GM23248 (cell line): ENCODE measurements around the gene RETREG1. TPM values are rescaled to one million over a fixed set of nuclear protein-coding genes. Genes with fewer than 3 reads are reported as not detected.

Experiments
- DNase-seq: peaks from one replicate; pipeline ENCODE4 v3.0.0-alpha.2; 2015
- H2AFZ ChIP-seq: fragments of 200-600 bp; sonication (generic); 2 replicates; pipeline ENCODE4 v1.6.1; 2016; ENCODE audit warnings: antibody characterized with exemption
- H3F3A ChIP-seq: fragments of 200-600 bp; sonication (generic); 2 replicates; pipeline ENCODE4 v1.6.1; 2016; ENCODE audit warnings: mild to moderate bottlenecking, antibody characterized with exemption, mixed run types; ENCODE audit not compliant: insufficient read depth
- H3K27ac ChIP-seq: fragments of 200-600 bp; sonication (generic); 2 replicates; pipeline ENCODE4 v1.5.1; 2016; ENCODE audit warnings: mild to moderate bottlenecking
- H3K27me3 ChIP-seq: fragments of 200-600 bp; sonication (generic); replicated peaks from 2 replicates; pipeline ENCODE4 v1.6.1; 2016; ENCODE audit warnings: mild to moderate bottlenecking; ENCODE audit not compliant: insufficient read depth
- H3K36me3 ChIP-seq: fragments of 200-600 bp; sonication (generic); 2 replicates; pipeline ENCODE4 v1.6.1; 2016; ENCODE audit warnings: low read depth, mild to moderate bottlenecking
- H3K4me1 ChIP-seq: fragments of 200-600 bp; sonication (generic); 2 replicates; pipeline ENCODE4 v1.6.1; 2016; ENCODE audit warnings: mild to moderate bottlenecking; ENCODE audit not compliant: insufficient read depth
- H3K4me2 ChIP-seq: fragments of 200-600 bp; sonication (generic); one replicate; pipeline ENCODE4 v1.6.1; 2016; ENCODE audit warnings: mild to moderate bottlenecking; ENCODE audit not compliant: unreplicated experiment
- H3K4me3 ChIP-seq: fragments of 200-600 bp; sonication (generic); 2 replicates; pipeline ENCODE4 v1.5.1; 2016; ENCODE audit warnings: mild to moderate bottlenecking
- H3K79me2 ChIP-seq: fragments of 200-600 bp; sonication (generic); 2 replicates; pipeline ENCODE4 v1.6.1; 2016; ENCODE audit warnings: mild to moderate bottlenecking; ENCODE audit not compliant: insufficient read depth
- H3K9ac ChIP-seq: fragments of 200-600 bp; sonication (generic); 2 replicates; pipeline ENCODE4 v1.6.1; 2016; ENCODE audit warnings: mild to moderate bottlenecking
- H3K9me2 ChIP-seq: fragments of 200-600 bp; sonication (generic); 2 replicates; pipeline ENCODE4 v1.6.1; 2016; ENCODE audit warnings: mixed run types, mild to moderate bottlenecking, moderate library complexity; ENCODE audit not compliant: insufficient read depth
- H3K9me3 ChIP-seq: fragments of 200-600 bp; sonication (generic); one replicate; pipeline ENCODE4 v1.6.1; 2017; ENCODE audit warnings: low read depth
- H4K20me1 ChIP-seq: fragments of 200-600 bp; sonication (generic); 2 replicates; pipeline ENCODE4 v1.6.0; 2016; ENCODE audit not compliant: insufficient read depth
- EZH2 ChIP-seq: fragments of 200-600 bp; sonication (generic); IDR thresholded peaks from 2 replicates; pipeline ENCODE4 v1.6.1; 2018; ENCODE audit warnings: antibody characterized with exemption, mild to moderate bottlenecking; ENCODE audit not compliant: insufficient read depth, poor library complexity, severe bottlenecking
- EZH2phosphoT487 ChIP-seq: fragments of 200-600 bp; sonication (generic); IDR thresholded peaks from 2 replicates; pipeline ENCODE4 v1.6.1; 2018; ENCODE audit warnings: antibody characterized with exemption, moderate library complexity, mild to moderate bottlenecking, low read depth; ENCODE audit not compliant: insufficient read depth
- WGBS, 2 experiments: methylation state at CpG; one replicate each; pipeline ENCODE4 v1.1.6; 2015 to 2017; ENCODE audit warnings: low lambda C conversion rate in 2 of 2, low coverage in 1 of 2; ENCODE audit errors: missing lambda C conversion rate in 2 of 2; 5-methylcytosine and 5-hydroxymethylcytosine counted together
- in situ Hi-C: fragments of 300-500 bp; cut with MboI; formaldehyde crosslinking; loops from 2 replicates; pipeline ENCODE4 v1.15.0; 2020
- polyA plus RNA-seq: library from polyadenylated mRNA; unstranded; fragments of >200 nt; fragmentation: Nextera tagmentation; extraction: Ambion mirVana; gene quantifications from 2 replicates; pipeline ENCODE4 v1.2.1, GENCODE V29; 2016
- total RNA-seq: library from RNA; depleted of rRNA; stranded (reverse); fragments of >200 nt; shearing (Covaris generic); gene quantifications from 2 replicates; pipeline ENCODE4 v1.2.3, GENCODE V29; 2014

Gene RETREG1
- total and polyA plus RNA-seq, 2 experiments from 2014 or later = 0.22 to 1.1 TPM

DNA sequence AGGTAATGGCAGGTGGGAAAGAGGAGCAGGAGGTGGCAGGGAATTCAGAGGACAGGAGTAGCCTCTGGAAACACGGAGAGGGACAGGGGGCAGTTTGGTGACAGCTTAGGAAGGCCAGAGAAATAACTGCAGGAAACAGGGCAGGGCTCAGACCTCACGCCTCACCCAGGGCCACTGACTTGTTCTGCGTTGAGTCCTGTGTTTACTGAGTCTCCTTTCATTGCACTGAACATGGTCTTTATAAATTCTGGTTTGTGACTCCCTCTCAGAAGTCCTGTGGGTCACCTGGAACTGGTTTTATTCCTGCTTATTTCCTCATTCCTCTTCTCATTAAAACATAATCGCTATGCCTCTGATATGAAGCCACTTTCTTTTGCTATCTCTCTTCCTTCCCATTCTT is 96.0 kb downstream of the RETREG1 start:
- Histone ChIP-seq H3K4me1 (0 out of 2 replicates have a peak, but pooled peaks cover 6% of the 10 kb centered on the region), H3K9me3 (no peaks in the 10 kb centered on the region), H3F3A (no peaks in the 10 kb centered on the region), H3K9ac (no peak overlapping the region), H4K20me1 (no peaks in the 10 kb centered on the region), H3K4me3 (no peak overlapping the region), H2AFZ (no peak overlapping the region), H3K27me3 (no peaks in the 10 kb centered on the region; the same call in 1 of the 2 replicates), H3K36me3 (no peaks in the 10 kb centered on the region), H3K79me2 (no peaks in the 10 kb centered on the region), H3K9me2 (no peaks in the 10 kb centered on the region), H3K4me2 (no peak overlapping the region), H3K27ac (no peak overlapping the region)
- no peak for DNase-seq
- no peak for TF ChIP-seq EZH2phosphoT487
- TF ChIP-seq EZH2 = no peak
- 72 to 78% methylated on average over 4 of the region's 4 CpGs for WGBS, 2 experiments
- in situ Hi-C loops = no loop called here

DNA sequence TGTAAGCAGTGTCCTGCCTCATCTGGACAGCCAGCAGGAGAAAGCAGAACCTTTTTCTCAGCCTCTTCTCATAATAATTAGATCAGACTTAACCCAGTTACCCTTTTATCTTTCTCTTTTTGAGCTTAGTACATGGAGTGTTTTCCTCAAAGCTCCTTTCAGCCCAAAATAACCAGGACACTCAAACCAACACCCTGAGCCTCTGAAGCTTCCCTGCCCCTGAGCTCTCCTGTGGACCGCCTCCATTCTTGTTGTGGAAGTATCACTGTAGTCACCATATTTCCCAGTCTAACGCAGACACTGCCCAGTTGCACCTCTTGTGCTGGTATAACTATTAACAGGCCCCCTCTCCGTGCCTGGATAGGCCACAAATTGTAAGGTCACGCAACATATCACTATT is 97.4 kb downstream of the RETREG1 start:
- DNase-seq = no peak
- no peaks in the 10 kb centered on the region for H3F3A ChIP-seq
- H3K27ac ChIP-seq = no peak overlapping the region
- H3K9me3 ChIP-seq = no peaks in the 10 kb centered on the region
- TF ChIP-seq EZH2phosphoT487 = no peak
- TF ChIP-seq EZH2 = no peak
- H3K9me2 ChIP-seq = no peaks in the 10 kb centered on the region
- no peak overlapping the region for H3K9ac ChIP-seq
- in situ Hi-C loops = no loop called here
- H4K20me1 ChIP-seq = no peaks in the 10 kb centered on the region
- 72 to 77% methylated on average over 4 of the region's 4 CpGs for WGBS, 2 experiments
- H3K4me2 ChIP-seq = no peak overlapping the region
- no peak overlapping the region for H2AFZ ChIP-seq
- H3K36me3 ChIP-seq = no peaks in the 10 kb centered on the region
- no peaks in the 10 kb centered on the region for H3K79me2 ChIP-seq
- H3K4me3 ChIP-seq = no peak overlapping the region
- 0 out of 2 replicates have a peak, but pooled peaks cover 6% of the 10 kb centered on the region for H3K4me1 ChIP-seq
- no peaks in the 10 kb centered on the region; the same call in 1 of the 2 replicates for H3K27me3 ChIP-seq

DNA sequence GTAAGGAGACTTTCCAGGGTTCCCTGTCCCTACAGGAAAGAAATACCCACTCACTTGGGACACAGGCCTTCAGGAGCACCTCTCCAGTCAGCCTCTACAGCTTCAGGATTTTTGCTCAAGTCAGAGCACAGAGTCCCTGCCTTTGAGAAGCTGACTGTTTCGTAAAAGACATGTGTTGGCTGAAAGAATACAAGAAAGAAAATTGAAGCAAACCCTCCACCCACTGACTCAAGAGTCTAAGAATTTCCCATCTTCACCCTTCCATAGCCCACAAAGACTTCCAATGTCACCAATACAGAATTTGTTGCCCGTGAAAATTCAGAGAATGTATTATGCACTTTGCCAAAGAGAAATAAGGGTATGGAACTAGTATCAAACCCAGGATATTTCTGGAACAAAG is 98.2 kb downstream of the RETREG1 start:
- no peak for TF ChIP-seq EZH2
- no peak for TF ChIP-seq EZH2phosphoT487
- no peaks in the 10 kb centered on the region; the same call in 1 of the 2 replicates for H3K27me3 ChIP-seq
- in situ Hi-C loops = no loop called here
- peak overlapping the region; percentile 25 for H3K4me2 ChIP-seq
- no peaks in the 10 kb centered on the region for H4K20me1 ChIP-seq
- no peaks in the 10 kb centered on the region for H3F3A ChIP-seq
- no peaks in the 10 kb centered on the region for H3K9me3 ChIP-seq
- H3K9ac ChIP-seq = no peak overlapping the region
- H3K79me2 ChIP-seq = no peaks in the 10 kb centered on the region
- peak overlapping the region; percentile 36; the same call in 1 of the 2 replicates for H2AFZ ChIP-seq
- 9 to 21% methylated on average over 2 of the region's 2 CpGs for WGBS, 2 experiments
- no peaks in the 10 kb centered on the region for H3K9me2 ChIP-seq
- H3K4me1 ChIP-seq = 0 out of 2 replicates have a peak, but pooled peaks cover 6% of the 10 kb centered on the region
- no peaks in the 10 kb centered on the region for H3K36me3 ChIP-seq
- peak; percentile 53 for DNase-seq
- H3K27ac ChIP-seq = peak overlapping the region; percentile 4; the same call in 1 of the 2 replicates
- no peak overlapping the region for H3K4me3 ChIP-seq

DNA sequence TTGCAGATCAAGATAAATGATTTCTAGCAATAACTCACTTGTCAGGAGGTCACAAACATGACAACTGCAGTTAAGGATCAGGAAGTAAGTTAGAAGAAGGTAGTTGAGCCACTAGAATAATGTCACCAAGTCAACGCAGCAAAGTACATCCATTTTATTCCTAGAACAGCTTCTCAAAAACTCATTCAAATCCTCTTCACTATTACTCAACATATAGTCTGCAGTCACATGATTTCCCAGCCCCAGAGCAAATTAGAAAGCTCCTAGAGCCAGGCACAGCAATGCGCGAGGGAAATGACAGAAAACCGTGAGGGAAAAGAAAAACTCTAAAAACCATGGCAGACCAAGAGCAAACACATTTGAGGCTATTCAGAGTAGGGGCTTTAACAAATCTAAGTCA is 101.3 kb downstream of the RETREG1 start:
- Histone ChIP-seq H4K20me1 (no peaks in the 10 kb centered on the region), H3K79me2 (no peaks in the 10 kb centered on the region), H3K9me3 (no peaks in the 10 kb centered on the region), H3K9me2 (no peaks in the 10 kb centered on the region), H3K27ac (no peak overlapping the region), H3F3A (no peaks in the 10 kb centered on the region), H3K4me1 (0 out of 2 replicates have a peak, but pooled peaks cover 6% of the 10 kb centered on the region), H3K9ac (no peak overlapping the region), H3K4me3 (no peak overlapping the region), H3K36me3 (no peaks in the 10 kb centered on the region), H3K4me2 (no peak overlapping the region), H2AFZ (no peak overlapping the region), H3K27me3 (no peaks in the 10 kb centered on the region)
- no peak for DNase-seq
- no peak for TF ChIP-seq EZH2phosphoT487
- TF ChIP-seq EZH2 = no peak
- 84 to 86% methylated on average over 4 of the region's 4 CpGs for WGBS, 2 experiments
- in situ Hi-C loops = no loop called here

DNA sequence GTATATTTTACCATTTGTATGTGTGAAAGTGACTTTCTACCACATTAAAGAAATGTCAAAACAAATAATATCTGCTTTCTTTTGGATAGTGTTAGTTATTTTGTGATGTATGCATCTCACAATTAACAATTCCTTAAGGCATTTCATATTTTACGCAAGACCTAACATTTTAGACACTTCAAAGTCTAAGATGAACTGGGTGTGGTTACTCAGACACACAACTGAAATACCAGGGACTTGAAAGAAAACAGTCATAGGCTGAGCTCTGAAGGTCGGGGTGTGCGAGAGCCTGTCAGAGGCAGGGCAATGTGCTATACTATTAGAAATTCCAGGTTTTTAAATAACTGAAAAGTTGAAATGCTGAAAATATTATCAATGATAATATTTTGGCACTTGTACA is 106.7 kb downstream of the RETREG1 start:
- no peaks in the 10 kb centered on the region for H3K9me2 ChIP-seq
- in situ Hi-C loops = no loop called here
- no peaks in the 10 kb centered on the region for H3K27me3 ChIP-seq
- no peaks in the 10 kb centered on the region for H3K9me3 ChIP-seq
- no peaks in the 10 kb centered on the region for H4K20me1 ChIP-seq
- WGBS, 2 experiments = 91 to 93% methylated on average over 3 of the region's 3 CpGs
- H3K36me3 ChIP-seq = no peaks in the 10 kb centered on the region
- H3K27ac ChIP-seq = no peak overlapping the region
- no peak overlapping the region for H2AFZ ChIP-seq
- H3F3A ChIP-seq = peaks cover 17% of the 10 kb centered on the region
- H3K4me2 ChIP-seq = no peak overlapping the region
- TF ChIP-seq EZH2phosphoT487 (no peak), EZH2 (no peak)
- H3K4me3 ChIP-seq = no peak overlapping the region
- H3K79me2 ChIP-seq = no peaks in the 10 kb centered on the region
- H3K9ac ChIP-seq = no peak overlapping the region
- DNase-seq = no peak
- H3K4me1 ChIP-seq = peaks cover 26% of the 10 kb centered on the region
